ENCODE results near the gene SPOCK3. TPM values are rescaled to one million over a fixed set of nuclear protein-coding genes. Genes with fewer than 3 reads are reported as not detected.

Gene SPOCK3
- total and polyA plus RNA-seq, 3 experiments from 2014 or later, result not detected

GRCh38 chr4:167025670-167026069 lies 208.6 kb downstream of the SPOCK3 start:
- H3K4me1 Mint-ChIP-seq, result no peaks in the 10 kb centered on the region
- H3K36me3 Mint-ChIP-seq, result no peaks in the 10 kb centered on the region
- no peak for DNase-seq
- no peaks in the 10 kb centered on the region for H3K27me3 ChIP-seq (ENCODE audit: insufficient read depth, low read length, poor library complexity, severe bottlenecking)
- H3K9me3 Mint-ChIP-seq, result peaks cover 0 to 4% (median 0%) of the 10 kb centered on the region in 5 donors
- H3K36me3 ChIP-seq (ENCODE audit: insufficient read depth, low read length), result no peaks in the 10 kb centered on the region
- no peak overlapping the region for H3K27ac ChIP-seq (ENCODE audit: low read depth, low read length)
- no peaks in the 10 kb centered on the region for H3K9me3 ChIP-seq (ENCODE audit: low read length)
- ChIA-PET POLR2A (no interaction called here), CTCF (interaction anchor here (1.1 kb wide), 1 partner anchor 1128 kb away, joined by 3 read pairs; no protein-coding TSS in a partner anchor)
- no peaks in the 10 kb centered on the region for H3K27me3 Mint-ChIP-seq
- no peak overlapping the region for H3K4me3 ChIP-seq (ENCODE audit: low read length)
- no peak overlapping the region for H3K27ac Mint-ChIP-seq
- H3K4me3 Mint-ChIP-seq, result no peak overlapping the region
- H3K4me1 ChIP-seq (ENCODE audit: insufficient read depth, low read length), result no peaks in the 10 kb centered on the region

DNA sequence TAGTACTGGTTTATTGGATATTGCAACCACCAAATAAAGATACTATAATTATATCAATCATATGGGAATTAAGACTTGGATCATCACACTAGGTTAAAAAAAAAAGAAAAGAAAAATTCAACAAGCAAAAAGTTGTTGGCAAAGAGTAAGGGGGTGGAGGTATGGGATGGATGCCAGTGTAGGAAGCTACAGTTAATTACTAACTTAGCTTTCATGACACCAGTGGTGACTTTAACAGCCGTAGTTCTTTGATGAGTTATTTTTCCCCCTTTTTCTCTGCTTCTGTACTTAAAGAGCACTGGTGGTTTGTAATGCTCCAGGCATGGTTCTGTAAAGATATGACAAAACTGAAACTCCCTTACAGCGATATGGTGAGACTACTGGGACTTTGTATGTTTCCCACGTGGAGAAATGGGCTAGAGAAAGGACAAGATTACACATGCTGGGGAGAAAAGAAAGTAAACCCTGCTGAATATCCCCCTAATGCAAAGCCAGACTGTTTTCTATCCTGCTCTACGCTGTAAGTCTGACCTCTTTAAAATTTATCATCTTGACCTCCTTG lies 210.8 kb downstream of the SPOCK3 start:
- Histone ChIP-seq H3K9me3 (ENCODE audit: low read length) (no peaks in the 10 kb centered on the region), H3K36me3 (ENCODE audit: insufficient read depth, low read length) (no peaks in the 10 kb centered on the region), H3K4me1 (ENCODE audit: insufficient read depth, low read length) (no peaks in the 10 kb centered on the region), H3K27me3 (ENCODE audit: insufficient read depth, low read length, poor library complexity, severe bottlenecking) (no peaks in the 10 kb centered on the region), H3K27ac (ENCODE audit: low read depth, low read length) (no peak overlapping the region), H3K4me3 (ENCODE audit: low read length) (no peak overlapping the region)
- H3K36me3 Mint-ChIP-seq, result no peaks in the 10 kb centered on the region
- no peak for DNase-seq
- H3K27ac Mint-ChIP-seq, result no peak overlapping the region
- ChIA-PET POLR2A (no interaction called here), CTCF (no interaction called here)
- H3K27me3 Mint-ChIP-seq, result no peaks in the 10 kb centered on the region
- H3K4me3 Mint-ChIP-seq, result no peak overlapping the region
- H3K9me3 Mint-ChIP-seq, result peaks cover 0 to 2% (median 2%) of the 10 kb centered on the region in 5 donors
- no peaks in the 10 kb centered on the region for H3K4me1 Mint-ChIP-seq

DNA sequence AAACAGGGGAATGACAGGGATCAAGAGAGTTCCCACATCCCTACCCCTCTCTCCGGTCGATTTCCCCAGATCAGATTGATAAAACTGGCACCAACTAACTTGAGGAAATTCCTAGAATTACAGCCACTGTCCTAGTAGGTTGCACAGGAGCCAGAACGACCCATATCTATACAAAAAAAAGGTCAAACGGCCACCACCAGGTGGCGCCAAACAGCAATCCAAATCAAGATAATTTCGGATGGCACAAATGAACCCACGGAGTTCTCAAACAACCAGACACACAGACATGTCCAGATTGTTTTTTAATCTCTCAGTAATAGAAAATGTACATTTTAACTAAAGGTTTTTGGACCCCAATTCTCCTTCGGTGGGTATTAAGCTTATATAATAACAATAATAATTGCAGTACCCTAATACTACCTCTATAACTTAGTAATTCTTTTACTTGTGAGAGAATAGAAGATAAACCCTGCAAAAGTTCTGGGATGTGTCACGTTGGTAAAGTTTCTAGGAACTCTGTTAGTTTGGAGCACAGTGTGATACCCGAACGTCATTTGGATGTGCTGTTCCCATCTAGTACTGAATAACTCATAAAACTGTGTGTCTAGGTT lies 212.6 kb downstream of the SPOCK3 start:
- Mint-ChIP-seq H3K4me1 (no peaks in the 10 kb centered on the region), H3K27me3 (no peaks in the 10 kb centered on the region), H3K27ac (no peak overlapping the region), H3K4me3 (no peak overlapping the region), H3K36me3 (no peaks in the 10 kb centered on the region), H3K9me3 (peaks cover 0 to 2% (median 2%) of the 10 kb centered on the region in 5 donors)
- Histone ChIP-seq H3K27ac (ENCODE audit: low read depth, low read length) (no peak overlapping the region), H3K36me3 (ENCODE audit: insufficient read depth, low read length) (no peaks in the 10 kb centered on the region), H3K9me3 (ENCODE audit: low read length) (no peaks in the 10 kb centered on the region), H3K27me3 (ENCODE audit: insufficient read depth, low read length, poor library complexity, severe bottlenecking) (no peaks in the 10 kb centered on the region), H3K4me3 (ENCODE audit: low read length) (no peak overlapping the region), H3K4me1 (ENCODE audit: insufficient read depth, low read length) (no peaks in the 10 kb centered on the region)
- peak in 4 of 5 donors; percentile 10 to 49 (median 25) for DNase-seq
- ChIA-PET CTCF (no interaction called here), POLR2A (no interaction called here)

DNA sequence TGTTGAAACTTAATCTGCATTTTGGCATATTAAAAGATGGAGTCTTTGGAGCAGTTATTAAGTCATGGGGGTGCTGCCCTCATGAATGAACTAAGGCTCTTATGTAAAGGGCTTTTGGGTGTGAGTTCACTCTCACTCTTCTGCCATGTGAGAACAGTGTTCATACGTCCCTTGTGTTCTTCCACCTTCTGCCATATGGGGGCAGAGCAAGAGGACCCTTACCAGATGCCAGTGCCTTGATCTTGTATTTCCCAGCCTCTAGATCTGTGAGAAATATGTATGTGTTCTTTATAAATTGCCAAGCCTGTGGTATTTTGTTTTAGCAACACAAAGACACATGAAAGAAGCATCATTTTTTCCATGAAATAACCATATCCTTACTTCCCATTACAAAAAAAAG lies 213.9 kb downstream of the SPOCK3 start:
- no peak for DNase-seq
- Mint-ChIP-seq H3K9me3 (peaks cover 0 to 2% (median 2%) of the 10 kb centered on the region in 5 donors), H3K4me3 (no peak overlapping the region), H3K27ac (no peak overlapping the region), H3K36me3 (no peaks in the 10 kb centered on the region), H3K27me3 (no peaks in the 10 kb centered on the region), H3K4me1 (no peaks in the 10 kb centered on the region)
- ChIA-PET POLR2A (no interaction called here), CTCF (no interaction called here)
- Histone ChIP-seq H3K27ac (ENCODE audit: low read depth, low read length) (no peak overlapping the region), H3K36me3 (ENCODE audit: insufficient read depth, low read length) (no peaks in the 10 kb centered on the region), H3K27me3 (ENCODE audit: insufficient read depth, low read length, poor library complexity, severe bottlenecking) (no peaks in the 10 kb centered on the region), H3K4me3 (ENCODE audit: low read length) (no peak overlapping the region), H3K4me1 (ENCODE audit: insufficient read depth, low read length) (no peaks in the 10 kb centered on the region), H3K9me3 (ENCODE audit: low read length) (no peaks in the 10 kb centered on the region)

GRCh38 chr4:167014944-167015343 lies 219.3 kb downstream of the SPOCK3 start:
- H3K9me3 ChIP-seq (ENCODE audit: low read length), result no peaks in the 10 kb centered on the region
- Mint-ChIP-seq H3K4me1 (no peaks in the 10 kb centered on the region), H3K27ac (no peak overlapping the region), H3K9me3 (peaks cover 0 to 3% (median under 1%) of the 10 kb centered on the region in 5 donors), H3K36me3 (no peaks in the 10 kb centered on the region), H3K4me3 (no peak overlapping the region), H3K27me3 (no peaks in the 10 kb centered on the region)
- no peaks in the 10 kb centered on the region for H3K27me3 ChIP-seq (ENCODE audit: insufficient read depth, low read length, poor library complexity, severe bottlenecking)
- H3K4me1 ChIP-seq (ENCODE audit: insufficient read depth, low read length), result no peaks in the 10 kb centered on the region
- ChIA-PET POLR2A (no interaction called here), CTCF (no interaction called here)
- DNase-seq, result no peak
- H3K4me3 ChIP-seq (ENCODE audit: low read length), result no peak overlapping the region
- no peak overlapping the region for H3K27ac ChIP-seq (ENCODE audit: low read depth, low read length)
- H3K36me3 ChIP-seq (ENCODE audit: insufficient read depth, low read length), result no peaks in the 10 kb centered on the region

DNA sequence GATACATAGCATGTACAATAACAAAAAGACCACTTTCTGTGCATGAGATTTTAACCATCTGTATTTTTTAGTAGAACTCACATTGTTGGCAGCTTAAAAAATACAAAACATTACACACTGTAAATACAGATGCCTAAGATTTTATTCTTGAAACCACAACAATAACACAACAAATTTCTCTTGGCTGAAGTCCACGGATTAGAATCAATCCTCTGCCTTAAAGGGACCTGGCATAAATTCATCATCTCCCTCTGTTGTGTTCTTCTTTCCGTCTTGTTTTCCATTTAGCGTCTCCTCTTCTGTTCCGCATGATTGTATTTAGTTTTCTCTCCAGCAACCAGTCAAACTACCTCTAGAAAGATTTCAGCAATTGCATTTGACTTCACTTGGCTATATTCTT lies 231.0 kb downstream of the SPOCK3 start:
- H3K4me1 Mint-ChIP-seq, result no peaks in the 10 kb centered on the region
- ChIA-PET POLR2A (no interaction called here), CTCF (no interaction called here)
- peaks cover 0 to 2% (median 0%) of the 10 kb centered on the region in 5 donors for H3K9me3 Mint-ChIP-seq
- Histone ChIP-seq H3K36me3 (ENCODE audit: insufficient read depth, low read length) (no peaks in the 10 kb centered on the region), H3K27ac (ENCODE audit: low read depth, low read length) (no peak overlapping the region), H3K27me3 (ENCODE audit: insufficient read depth, low read length, poor library complexity, severe bottlenecking) (no peaks in the 10 kb centered on the region), H3K9me3 (ENCODE audit: low read length) (no peaks in the 10 kb centered on the region), H3K4me3 (ENCODE audit: low read length) (no peak overlapping the region), H3K4me1 (ENCODE audit: insufficient read depth, low read length) (no peaks in the 10 kb centered on the region)
- DNase-seq, result no peak
- H3K27ac Mint-ChIP-seq, result no peak overlapping the region
- H3K27me3 Mint-ChIP-seq, result no peaks in the 10 kb centered on the region
- no peaks in the 10 kb centered on the region for H3K36me3 Mint-ChIP-seq
- no peak overlapping the region for H3K4me3 Mint-ChIP-seq

GRCh38 chr4:167000141-167000852 lies 234.0 kb downstream of the SPOCK3 start:
- Mint-ChIP-seq H3K36me3 (no peaks in the 10 kb centered on the region), H3K27ac (no peak overlapping the region), H3K4me1 (no peaks in the 10 kb centered on the region), H3K9me3 (peaks cover 0 to 2% (median 0%) of the 10 kb centered on the region in 5 donors), H3K27me3 (no peaks in the 10 kb centered on the region), H3K4me3 (no peak overlapping the region)
- no peaks in the 10 kb centered on the region for H3K36me3 ChIP-seq (ENCODE audit: insufficient read depth, low read length)
- no peak overlapping the region for H3K27ac ChIP-seq (ENCODE audit: low read depth, low read length)
- H3K4me1 ChIP-seq (ENCODE audit: insufficient read depth, low read length), result no peaks in the 10 kb centered on the region
- ChIA-PET CTCF (no interaction called here), POLR2A (no interaction called here)
- H3K4me3 ChIP-seq (ENCODE audit: low read length), result no peak overlapping the region
- H3K27me3 ChIP-seq (ENCODE audit: insufficient read depth, low read length, poor library complexity, severe bottlenecking), result no peaks in the 10 kb centered on the region
- no peaks in the 10 kb centered on the region for H3K9me3 ChIP-seq (ENCODE audit: low read length)
- DNase-seq, result no peak

DNA sequence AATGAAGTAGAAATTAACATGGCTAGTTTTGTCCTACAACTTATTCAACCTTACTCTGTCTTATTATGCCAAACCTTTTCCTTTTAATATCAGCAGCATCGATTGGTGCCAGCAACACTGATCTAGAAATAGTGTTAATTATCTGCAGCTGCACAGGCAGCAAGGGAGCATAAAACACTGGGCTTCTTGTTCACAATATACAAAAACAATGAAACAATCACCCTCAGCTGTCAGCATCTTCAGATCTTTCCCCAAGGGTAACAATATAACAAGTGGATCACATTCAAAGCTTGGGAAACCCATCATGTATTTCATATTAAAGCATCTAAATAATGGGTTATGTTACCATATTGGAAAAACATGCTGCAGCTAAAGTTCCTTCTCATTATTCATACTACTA lies 238.1 kb downstream of the SPOCK3 start:
- H3K27me3 ChIP-seq (ENCODE audit: insufficient read depth, low read length, poor library complexity, severe bottlenecking), result no peaks in the 10 kb centered on the region
- H3K4me3 Mint-ChIP-seq, result no peak overlapping the region
- no peak overlapping the region for H3K27ac ChIP-seq (ENCODE audit: low read depth, low read length)
- no peaks in the 10 kb centered on the region for H3K4me1 Mint-ChIP-seq
- H3K27me3 Mint-ChIP-seq, result no peaks in the 10 kb centered on the region
- CTCF ChIA-PET, result interaction anchor here (0.6 kb wide), 1 partner anchor 167 kb away, joined by 3 read pairs; no protein-coding TSS in a partner anchor
- DNase-seq, result no peak
- POLR2A ChIA-PET, result no interaction called here
- no peak overlapping the region for H3K27ac Mint-ChIP-seq
- no peaks in the 10 kb centered on the region for H3K4me1 ChIP-seq (ENCODE audit: insufficient read depth, low read length)
- no peak overlapping the region for H3K4me3 ChIP-seq (ENCODE audit: low read length)
- H3K36me3 ChIP-seq (ENCODE audit: insufficient read depth, low read length), result no peaks in the 10 kb centered on the region
- H3K9me3 Mint-ChIP-seq, result peaks cover 0 to 8% (median 4%) of the 10 kb centered on the region in 5 donors
- H3K36me3 Mint-ChIP-seq, result no peaks in the 10 kb centered on the region
- no peaks in the 10 kb centered on the region for H3K9me3 ChIP-seq (ENCODE audit: low read length)
